H1 (cell line): ENCODE results near the gene HLA-A. TPM values are rescaled to one million over a fixed set of nuclear protein-coding genes. Genes with fewer than 3 reads are reported as not detected.
A peak's percentile ranks its signal among the peaks of the same experiment; 100 is the strongest.

Experiments
- CTCF ChIA-PET: fragments of 300-600 bp; sonication (Branson Sonifier 250); formaldehyde crosslinking; loops from one replicate; lab custom pipeline; 2021; ENCODE audit not compliant: partially characterized antibody; lab: Charles Lee
- POLR2A ChIA-PET: fragments of 300-600 bp; sonication (Branson Sonifier 250); formaldehyde crosslinking; loops from one replicate; lab custom pipeline; 2021; ENCODE audit warnings: inconsistent platforms; ENCODE audit not compliant: partially characterized antibody; lab: Charles Lee
- DNase-seq, 2 experiments: peaks; one replicate each; pipeline versions ENCODE4 v3.0.0 to v3.0.0-alpha.2; 2010 to 2022; ENCODE audit warnings: low spot score in 2 of 2, low read depth in 1 of 2, mixed read lengths in 1 of 2
- FAIRE-seq: peaks from 2 replicates; lab custom pipeline; 2011; peaks lifted over from hg19 to GRCh38; lab: Jason Lieb, UNC
- H2AFZ ChIP-seq: 2 replicates; pipeline ENCODE4 v1.8.1; 2012; ENCODE audit warnings: low read length, inconsistent platforms
- H2AK5ac ChIP-seq: 2 replicates; pipeline ENCODE4 v1.6.1; 2013; ENCODE audit warnings: low read depth, low read length
- H2BK120ac ChIP-seq: replicated peaks from 2 replicates; pipeline ENCODE3; 2013; ENCODE audit warnings: low read depth, low read length, inconsistent platforms
- H2BK12ac ChIP-seq: 2 replicates; pipeline ENCODE4 v1.6.1; 2013; ENCODE audit warnings: low read depth, low read length
- H2BK15ac ChIP-seq: 2 replicates; pipeline ENCODE4 v1.6.1; 2013; ENCODE audit warnings: low read length
- H2BK20ac ChIP-seq: 2 replicates; pipeline ENCODE4 v1.6.1; 2013; ENCODE audit warnings: low read length
- H2BK5ac ChIP-seq: 2 replicates; pipeline ENCODE4 v1.6.1; 2013; ENCODE audit warnings: low read depth, low read length
- H3K14ac ChIP-seq: 2 replicates; pipeline ENCODE4 v1.6.1; 2013; ENCODE audit warnings: inconsistent platforms; ENCODE audit not compliant: insufficient read length
- H3K18ac ChIP-seq: 2 replicates; pipeline ENCODE4 v1.6.1; 2013; ENCODE audit warnings: low read length; ENCODE audit errors: extremely low read depth
- H3K23ac ChIP-seq: 2 replicates; pipeline ENCODE4 v1.6.1; 2013; ENCODE audit warnings: inconsistent platforms; ENCODE audit not compliant: insufficient read length
- H3K23me2 ChIP-seq: 2 replicates; pipeline ENCODE4 v1.6.1; 2013; ENCODE audit warnings: low read depth, low read length
- H3K27ac ChIP-seq: 2 replicates; pipeline ENCODE4 v1.6.1; 2011; ENCODE audit warnings: low read depth, low read length, inconsistent platforms
- H3K27me3 ChIP-seq, 4 experiments: replicated peaks in 1 of 4; 1 replicate in 1 of 4; 2 replicates in 3 of 4; pipeline versions ENCODE4 v1.6.1 to v1.8.1; 2011 to 2013; ENCODE audit warnings: low read length in 3 of 4, mild to moderate bottlenecking in 3 of 4, inconsistent platforms in 2 of 4, mixed read lengths in 2 of 4, moderate library complexity in 1 of 4; ENCODE audit not compliant: control insufficient read depth in 3 of 4, insufficient read depth in 3 of 4; ENCODE audit errors: extremely low read depth in 1 of 4
- H3K36me3 ChIP-seq, 4 experiments: 2 replicates each; pipeline versions ENCODE4 v1.6.1 to v1.8.1; 2011 to 2013; ENCODE audit warnings: mild to moderate bottlenecking in 4 of 4, low read length in 3 of 4, moderate library complexity in 2 of 4, control low read depth in 1 of 4, inconsistent platforms in 1 of 4; ENCODE audit not compliant: insufficient read depth in 4 of 4, control insufficient read depth in 2 of 4
- H3K4ac ChIP-seq: replicated peaks from 2 replicates; pipeline ENCODE3; 2013; ENCODE audit warnings: low read length, low read depth, mixed read lengths, inconsistent platforms; ENCODE audit not compliant: insufficient read length
- H3K4me1 ChIP-seq, 4 experiments: replicated peaks in 1 of 4; 1 replicate in 1 of 4; 2 replicates in 3 of 4; pipeline versions ENCODE4 v1.6.1 to v1.8.1; 2011 to 2013; ENCODE audit warnings: low read length in 3 of 4, inconsistent platforms in 2 of 4, mixed read lengths in 1 of 4; ENCODE audit not compliant: insufficient read depth in 4 of 4, control insufficient read depth in 3 of 4
- H3K4me2 ChIP-seq, 2 experiments: 2 replicates each; pipeline versions ENCODE4 v1.6.1 to v1.8.1; 2011 to 2013; ENCODE audit warnings: low read depth in 2 of 2, low read length in 2 of 2, control low read depth in 1 of 2, inconsistent platforms in 1 of 2, mild to moderate bottlenecking in 1 of 2; ENCODE audit not compliant: insufficient read depth in 1 of 2
- H3K4me3 ChIP-seq, 4 experiments: fragments of 200-600, 300-600 bp in 1 of 4; sonication (generic), shearing (Covaris generic), sonication (Bioruptor Twin) in 1 of 4; 2 replicates each; pipeline versions ENCODE4 v1.5.1 to v1.8.1; 2011 to 2016; ENCODE audit warnings: low read length in 4 of 4, low read depth in 3 of 4, control low read depth in 2 of 4, inconsistent platforms in 2 of 4, mild to moderate bottlenecking in 2 of 4, mixed read lengths in 1 of 4, moderate library complexity in 1 of 4; ENCODE audit not compliant: insufficient read depth in 2 of 4; ENCODE audit errors: extremely low read depth in 1 of 4
- H3K56ac ChIP-seq: replicated peaks from 2 replicates; pipeline ENCODE3; 2013; ENCODE audit warnings: low read depth, mild to moderate bottlenecking, mixed read lengths, low read length, inconsistent platforms; ENCODE audit not compliant: insufficient read length
- H3K79me1 ChIP-seq: 2 replicates; pipeline ENCODE4 v1.6.1; 2013; ENCODE audit warnings: low read depth, low read length, control low read depth
- H3K79me2 ChIP-seq, 2 experiments: 2 replicates each; pipeline versions ENCODE4 v1.6.1 to v1.8.1; 2012 to 2013; ENCODE audit warnings: low read length in 2 of 2, mild to moderate bottlenecking in 2 of 2, inconsistent platforms in 1 of 2; ENCODE audit not compliant: insufficient read depth in 2 of 2, control insufficient read depth in 1 of 2
- H3K9ac ChIP-seq, 4 experiments: replicated peaks in 1 of 4; 1 replicate in 1 of 4; 2 replicates in 3 of 4; pipeline versions ENCODE4 v1.6.1 to v1.8.1; 2011 to 2013; ENCODE audit warnings: low read depth in 3 of 4, low read length in 3 of 4, control low read depth in 2 of 4, mild to moderate bottlenecking in 2 of 4, moderate library complexity in 2 of 4, inconsistent platforms in 1 of 4; ENCODE audit errors: extremely low read depth in 1 of 4
- H3K9me3 ChIP-seq, 2 experiments: 2 replicates each; pipeline versions ENCODE4 v1.6.1 to v1.8.1; 2012 to 2013; ENCODE audit warnings: mild to moderate bottlenecking in 2 of 2, moderate library complexity in 2 of 2, control low read depth in 1 of 2, inconsistent platforms in 1 of 2, low read depth in 1 of 2, low read length in 1 of 2, mixed read lengths in 1 of 2; ENCODE audit not compliant: insufficient read depth in 2 of 2
- H4K20me1 ChIP-seq, 2 experiments: replicated peaks in 1 of 2; 2 replicates each; pipeline versions ENCODE3 to v1.8.1; 2011 to 2013; ENCODE audit warnings: inconsistent platforms in 2 of 2, low read length in 2 of 2, mild to moderate bottlenecking in 1 of 2; ENCODE audit not compliant: insufficient read depth in 2 of 2, control insufficient read depth in 1 of 2
- H4K5ac ChIP-seq: 2 replicates; pipeline ENCODE4 v1.6.1; 2013; ENCODE audit warnings: low read length, low read depth, mixed read lengths, inconsistent platforms; ENCODE audit not compliant: insufficient read length
- H4K8ac ChIP-seq: 2 replicates; pipeline ENCODE4 v1.8.0; 2013; ENCODE audit warnings: mild to moderate bottlenecking, moderate library complexity, low read length, inconsistent platforms; ENCODE audit not compliant: insufficient read depth; ENCODE audit errors: extremely low read depth
- H4K91ac ChIP-seq: replicated peaks from 2 replicates; pipeline ENCODE3; 2013; ENCODE audit warnings: low read length, mixed read lengths, inconsistent platforms; ENCODE audit not compliant: insufficient read length
- KDM4A ChIP-seq: IDR thresholded peaks from one replicate; pipeline ENCODE4 v1.7.1; 2012; ENCODE audit warnings: low read depth, mild to moderate bottlenecking, moderate library complexity, low read length, inconsistent platforms; ENCODE audit not compliant: severe bottlenecking
- RBBP5 ChIP-seq: IDR thresholded peaks from 2 replicates; pipeline ENCODE4 v1.7.1; 2012; ENCODE audit warnings: low read depth, mild to moderate bottlenecking, inconsistent platforms, low read length, moderate library complexity, borderline replicate concordance
- RFX5 ChIP-seq: IDR thresholded peaks from 2 replicates; pipeline ENCODE4 v1.6.1; 2011; ENCODE audit warnings: low read depth, low read length, improper control_type of control experiment, borderline replicate concordance
- RNF2 ChIP-seq: fragments of 200-900, 300-1000 bp; sonication (generic); IDR thresholded peaks from 2 replicates; pipeline ENCODE4 v1.7.1; 2016; ENCODE audit warnings: borderline replicate concordance, low read depth, mild to moderate bottlenecking, antibody characterized with exemption, low read length; ENCODE audit not compliant: poor library complexity, severe bottlenecking; ENCODE audit errors: missing control alignments
- SP4 ChIP-seq: IDR thresholded peaks from 2 replicates; pipeline ENCODE4 v1.6.1; 2012; ENCODE audit warnings: low read length, inconsistent platforms
- TAF1 ChIP-seq: IDR thresholded peaks from 2 replicates; pipeline ENCODE4 v1.6.1; 2011; ENCODE audit warnings: mild to moderate bottlenecking, low read depth, low read length
- TAF7 ChIP-seq: optimal IDR thresholded peaks from 2 replicates; pipeline ENCODE3; 2011; ENCODE audit warnings: low read depth, mild to moderate bottlenecking, inconsistent platforms, low read length, moderate library complexity, borderline replicate concordance
- WGBS, 2 experiments: shearing (Covaris generic) in 1 of 2; methylation state at CpG; one replicate each; pipeline versions ENCODE4 v1.1.6 to v1.1.7; 2013 to 2015; ENCODE audit warnings: low lambda C conversion rate in 2 of 2, mixed read lengths in 2 of 2, inconsistent platforms in 1 of 2, low coverage in 1 of 2, missing lambda C conversion rate in 1 of 2; ENCODE audit not compliant: insufficient replicate concordance in 2 of 2, insufficient coverage in 1 of 2, insufficient read length in 1 of 2; ENCODE audit errors: extremely low coverage in 1 of 2, missing lambda C conversion rate in 1 of 2; 5-methylcytosine and 5-hydroxymethylcytosine counted together
- polyA plus RNA-seq, 7 experiments: library from polyadenylated mRNA; depleted of rRNA in 3 of 7; stranded (reverse) in 5 of 7; unstranded in 2 of 7; fragments of >200 nt in 5 of 7; fragments of 200-250 nt in 2 of 7; gene quantifications; 1 replicate in 5 of 7; 2 replicates in 1 of 7; 4 replicates in 1 of 7; pipeline versions ENCODE4 v1.2.1 to v1.2.3, GENCODE V29; 2011 to 2013; ENCODE audit warnings: missing spikeins in 2 of 7, mixed read lengths in 2 of 7
- total RNA-seq: library from RNA; stranded (reverse); fragmentation: NEBNext Ultra II Directional; extraction: Animal tissue kit (Norgen Biotek cat#: 25700); gene quantifications from 2 replicates; pipeline ENCODE4 v1.2.1, GENCODE V29; 2021
- TF ChIP-seq, protein P1 (sequence below): IDR thresholded peaks from 2 replicates; pipeline ENCODE4 v1.6.1; 2011; ENCODE audit warnings: low read depth, mild to moderate bottlenecking, low read length; ENCODE audit not compliant: insufficient read depth

The HLA-A gene
- total and polyA plus RNA-seq, 2 of the 8 experiments (the other 6 are each of a cell fraction or from before 2014, with no cell fraction given), result 221 to 474 TPM

GRCh38 chr6:29927275-29927569 is 15.1 kb upstream of the HLA-A start:
- no peak overlapping the region for H2BK12ac ChIP-seq
- ChIA-PET CTCF (interaction anchor here (1.5 kb wide), 1 partner anchor 79 kb away, joined by 3 read pairs; no protein-coding TSS in a partner anchor), POLR2A (interaction anchor here (1.0 to 1.2 kb wide), 2 partner anchors 13 to 14 kb away, joined by 3 to 5 read pairs; partner anchors contain the start of gene HLA-A)
- H3K4me3 ChIP-seq, result peak overlapping the region in 1 of 4 experiments; percentile 59; a peak in 1 of 8 replicates
- H3K9ac ChIP-seq, result no peak overlapping the region
- H3K27ac ChIP-seq, result no peak overlapping the region
- no peak overlapping the region for H2BK120ac ChIP-seq
- no peak overlapping the region for H3K56ac ChIP-seq
- no peak for TF ChIP-seq KDM4A
- TF ChIP-seq SP4, result no peak
- no peak for TF ChIP-seq RFX5
- no peak for TF ChIP-seq RNF2
- TF ChIP-seq, protein P1, sequence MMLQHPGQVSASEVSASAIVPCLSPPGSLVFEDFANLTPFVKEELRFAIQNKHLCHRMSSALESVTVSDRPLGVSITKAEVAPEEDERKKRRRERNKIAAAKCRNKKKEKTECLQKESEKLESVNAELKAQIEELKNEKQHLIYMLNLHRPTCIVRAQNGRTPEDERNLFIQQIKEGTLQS, result no peak
- no peak for TF ChIP-seq RBBP5
- TF ChIP-seq TAF1, result no peak
- no peak for TF ChIP-seq TAF7
- no peak overlapping the region for H4K5ac ChIP-seq
- no peak overlapping the region; the same call in 1 of the 2 replicates for H4K8ac ChIP-seq
- FAIRE-seq (no peak), DNase-seq (no peak)
- no peaks in the 10 kb centered on the region for H3K36me3 ChIP-seq
- no peak overlapping the region for H4K91ac ChIP-seq
- H2AK5ac ChIP-seq, result no peak overlapping the region
- no peak overlapping the region for H2BK5ac ChIP-seq
- H3K79me2 ChIP-seq, result no peaks in the 10 kb centered on the region
- no peak overlapping the region for H2BK20ac ChIP-seq
- H3K9me3 ChIP-seq, result peaks cover 0 to 4% of the 10 kb centered on the region in 2 experiments; a peak in 2 of 4 replicates
- peaks cover 0 to 2% (median 0%) of the 10 kb centered on the region in 4 experiments; a peak in 1 of 7 replicates for H3K4me1 ChIP-seq
- no peak overlapping the region for H3K18ac ChIP-seq
- H3K14ac ChIP-seq, result no peak overlapping the region
- 88% methylated on average over 16 of the region's 16 CpGs; no CpG with 5 or more reads in 1 of the 2 experiments for WGBS, 2 experiments
- peak overlapping the region in 1 of 2 experiments; percentile 75; a peak in 2 of 4 replicates for H3K4me2 ChIP-seq
- no peaks in the 10 kb centered on the region; a peak in 2 of 7 replicates for H3K27me3 ChIP-seq
- H2AFZ ChIP-seq, result no peak overlapping the region
- H2BK15ac ChIP-seq, result 0 out of 2 replicates have a peak overlapping the region, but pooled peaks have one; percentile 46
- no peak overlapping the region for H3K23ac ChIP-seq
- H4K20me1 ChIP-seq, result no peaks in the 10 kb centered on the region
- no peaks in the 10 kb centered on the region for H3K79me1 ChIP-seq
- no peak overlapping the region for H3K4ac ChIP-seq
- peaks cover 9% of the 10 kb centered on the region for H3K23me2 ChIP-seq
